ENCODE results near the gene C2orf42. TPM values are rescaled to one million over a fixed set of nuclear protein-coding genes. Genes with fewer than 3 reads are reported as not detected.
A peak's percentile ranks its signal among the peaks of the same experiment; 100 is the strongest.
"Not testable (repeated sequence)": the region's sequence is repeated elsewhere in the genome, so short reads cannot be mapped to it uniquely, and the experiment has no call there.

The C2orf42 gene
- total RNA-seq, 4 donors from 2014 or later: 10.3 to 18.7 (median 14.0) TPM

- Histone ChIP-seq H3K4me1 (no peaks in the 10 kb centered on the region), H3K27ac (peak overlapping the region; percentile 92 to 97 (median 95)), H3K4me3 (peak overlapping the region in 3 of 4 donors; percentile 58 to 72 (median 67)), H3K36me3 (no peaks in the 10 kb centered on the region), H3K9me3 (no peaks in the 10 kb centered on the region), H3K27me3 (no peaks in the 10 kb centered on the region)
- DNase-seq: no peak
- no peak for TF ChIP-seq CTCF (IDR thresholded peaks at IDR 0.05)
- TF ChIP-seq POLR2A (IDR thresholded peaks at IDR 0.05): no peak
Observed at GRCh38 chr2:70191244-70191735, 471 bp upstream of the C2orf42 start.

- Histone ChIP-seq H3K9me3 (no peaks in the 10 kb centered on the region), H3K27ac (no peak overlapping the region), H3K4me1 (no peaks in the 10 kb centered on the region), H3K4me3 (no peak overlapping the region), H3K27me3 (no peaks in the 10 kb centered on the region), H3K36me3 (no peaks in the 10 kb centered on the region)
- DNase-seq: no peak
- TF ChIP-seq CTCF (IDR thresholded peaks at IDR 0.05) (no peak), POLR2A (IDR thresholded peaks at IDR 0.05) (no peak)
Observed at GRCh38 chr2:70188460-70188859, 2.4 kb downstream of the C2orf42 start.

GRCh38 chr2:70187170-70187569, 3.6 kb downstream of the C2orf42 start:
- not testable (repeated sequence) for H3K27ac ChIP-seq, H3K27me3 ChIP-seq, H3K36me3 ChIP-seq, H3K9me3 ChIP-seq, H3K4me3 ChIP-seq, H3K4me1 ChIP-seq, DNase-seq

GRCh38 chr2:70182689-70183088, 8.1 kb downstream of the C2orf42 start:
- Histone ChIP-seq H3K4me1 (no peaks in the 10 kb centered on the region), H3K27ac (no peak overlapping the region), H3K27me3 (no peaks in the 10 kb centered on the region), H3K9me3 (no peaks in the 10 kb centered on the region), H3K36me3 (peaks cover 0 to 35% (median 0%) of the 10 kb centered on the region in 3 donors), H3K4me3 (no peak overlapping the region)
- TF ChIP-seq POLR2A (IDR thresholded peaks at IDR 0.05): no peak
- no peak for TF ChIP-seq CTCF (IDR thresholded peaks at IDR 0.05)
- DNase-seq: no peak

- peaks cover 0 to 47% (median 0%) of the 10 kb centered on the region in 3 donors for H3K36me3 ChIP-seq
- no peaks in the 10 kb centered on the region for H3K4me1 ChIP-seq
- no peaks in the 10 kb centered on the region for H3K9me3 ChIP-seq
- DNase-seq: peak in 2 of 3 donors; percentile 70 to 84
- peak overlapping the region in 2 of 4 donors; percentile 35 to 65 for H3K27ac ChIP-seq
- no peak for TF ChIP-seq CTCF (IDR thresholded peaks at IDR 0.05)
- no peak for TF ChIP-seq POLR2A (IDR thresholded peaks at IDR 0.05)
- H3K27me3 ChIP-seq: no peaks in the 10 kb centered on the region
- no peak overlapping the region for H3K4me3 ChIP-seq
Observed at GRCh38 chr2:70181363-70181956, 9.4 kb downstream of the C2orf42 start.

- TF ChIP-seq CTCF (IDR thresholded peaks at IDR 0.05) (no peak), POLR2A (IDR thresholded peaks at IDR 0.05) (no peak)
- Histone ChIP-seq H3K36me3 (peaks cover 0 to 85% (median 0%) of the 10 kb centered on the region in 3 donors), H3K9me3 (no peaks in the 10 kb centered on the region), H3K4me1 (no peaks in the 10 kb centered on the region), H3K27ac (no peak overlapping the region), H3K27me3 (no peaks in the 10 kb centered on the region), H3K4me3 (no peak overlapping the region)
- DNase-seq: no peak
Observed at GRCh38 chr2:70173520-70173919, 17.3 kb downstream of the C2orf42 start.

GRCh38 chr2:70169654-70170245, 21.1 kb downstream of the C2orf42 start:
- H3K36me3 ChIP-seq: peaks cover 0 to 74% (median 0%) of the 10 kb centered on the region in 3 donors
- not testable (repeated sequence) for H3K4me1 ChIP-seq, DNase-seq, H3K27me3 ChIP-seq, H3K9me3 ChIP-seq, H3K4me3 ChIP-seq, H3K27ac ChIP-seq
